GM15510 (cell line): ENCODE measurements around the gene MALT1.

Experiments used
- POLR2A ChIP-seq: IDR thresholded peaks from 3 replicates; pipeline ENCODE4 v1.6.1; 2011; ENCODE audit warnings: borderline replicate concordance; ENCODE audit not compliant: insufficient read length; ENCODE audit errors: extremely low read depth

The MALT1 gene

GRCh38 chr18:58671111-58671631 is at the start of gene MALT1:
Gene MALT1 (plus strand): TSS chr18:58671465. CDS start chr18:58671644, 179 bp downstream.
- TF ChIP-seq POLR2A, result peak; percentile 93

- TF ChIP-seq POLR2A, result no peak
These were observed 47.3 kb upstream of the MALT1 start for GRCh38 chr18:58624011-58624410.

- no peak for TF ChIP-seq POLR2A
These were observed 45.4 kb upstream of the MALT1 start for GRCh38 chr18:58625839-58626238.

- TF ChIP-seq POLR2A, result no peak
These were observed 41.2 kb upstream of the MALT1 start for GRCh38 chr18:58630071-58630470.

GRCh38 chr18:58631301-58631700 is 40.0 kb upstream of the MALT1 start:
- TF ChIP-seq POLR2A, result no peak

GRCh38 chr18:58632552-58632951 is 38.7 kb upstream of the MALT1 start:
- no peak for TF ChIP-seq POLR2A

- TF ChIP-seq POLR2A, result no peak
These were observed 37.4 kb upstream of the MALT1 start for GRCh38 chr18:58633874-58634273.

GRCh38 chr18:58635891-58636290 is 35.4 kb upstream of the MALT1 start:
- TF ChIP-seq POLR2A, result no peak

GRCh38 chr18:58637197-58637596 is 34.1 kb upstream of the MALT1 start:
- no peak for TF ChIP-seq POLR2A

- TF ChIP-seq POLR2A, result no peak
These were observed 33.3 kb upstream of the MALT1 start for GRCh38 chr18:58637946-58638345.

GRCh38 chr18:58638441-58638840 is 32.8 kb upstream of the MALT1 start:
- TF ChIP-seq POLR2A, result no peak

- no peak for TF ChIP-seq POLR2A
These were observed 32.0 kb upstream of the MALT1 start for GRCh38 chr18:58639237-58639636.

GRCh38 chr18:58639751-58640427 is 31.4 kb upstream of the MALT1 start:
- no peak for TF ChIP-seq POLR2A

GRCh38 chr18:58640428-58640805 is 30.8 kb upstream of the MALT1 start:
- TF ChIP-seq POLR2A, result no peak

GRCh38 chr18:58640891-58641610 is 30.2 kb upstream of the MALT1 start:
- no peak for TF ChIP-seq POLR2A

- TF ChIP-seq POLR2A, result no peak
These were observed 25.9 kb upstream of the MALT1 start for GRCh38 chr18:58645398-58645797.
